GM23338 (cell line): ENCODE measurements around the gene TMEM200A. TPM values are rescaled to one million over a fixed set of nuclear protein-coding genes. Genes with fewer than 3 reads are reported as not detected.

Experiments used
- ATAC-seq: fragments of 200-7000 bp; cut with Tn5 transposase; 3 replicates; pipeline ENCODE4 v1.9.1; 2020
- DNase-seq: peaks from one replicate; pipeline ENCODE4 v3.0.0-alpha.2; 2015; ENCODE audit warnings: low spot score
- H2AFZ ChIP-seq: fragments of 200-600 bp; sonication (generic); 2 replicates; pipeline ENCODE4 v1.8.0; 2016; ENCODE audit warnings: antibody characterized with exemption, mild to moderate bottlenecking, moderate library complexity
- H3F3A ChIP-seq: fragments of 200-600 bp; sonication (generic); replicated peaks from 2 replicates; pipeline ENCODE4 v1.8.0; 2017; ENCODE audit warnings: antibody characterized with exemption, mixed run types, low read depth
- H3K27ac ChIP-seq: fragments of 200-600 bp; sonication (generic); 2 replicates; pipeline ENCODE4 v1.6.1; 2016; ENCODE audit warnings: low read depth
- H3K27me3 ChIP-seq: fragments of 200-600 bp; sonication (generic); 2 replicates; pipeline ENCODE4 v1.8.0; 2016; ENCODE audit warnings: mild to moderate bottlenecking, mixed run types, moderate library complexity; ENCODE audit not compliant: insufficient read depth
- H3K36me3 ChIP-seq: fragments of 200-600 bp; sonication (generic); 2 replicates; pipeline ENCODE4 v1.8.0; 2016; ENCODE audit warnings: mild to moderate bottlenecking; ENCODE audit not compliant: insufficient read depth
- H3K4me1 ChIP-seq: fragments of 200-600 bp; sonication (generic); 2 replicates; pipeline ENCODE4 v1.8.0; 2016; ENCODE audit warnings: mild to moderate bottlenecking, moderate library complexity; ENCODE audit not compliant: insufficient read depth
- H3K4me2 ChIP-seq: fragments of 200-600 bp; sonication (generic); 2 replicates; pipeline ENCODE4 v1.7.1; 2017; ENCODE audit warnings: mixed run types
- H3K4me3 ChIP-seq: fragments of 200-600 bp; sonication (generic); 2 replicates; pipeline ENCODE4 v1.6.1; 2016; ENCODE audit warnings: mixed run types
- H3K79me2 ChIP-seq: fragments of 200-600 bp; sonication (generic); replicated peaks from 2 replicates; pipeline ENCODE4 v1.8.0; 2017; ENCODE audit warnings: mild to moderate bottlenecking; ENCODE audit not compliant: insufficient read depth
- H3K9me2 ChIP-seq: fragments of 200-600 bp; sonication (generic); 2 replicates; pipeline ENCODE4 v1.8.0; 2017; ENCODE audit not compliant: insufficient read depth
- H4K20me1 ChIP-seq: fragments of 200-600 bp; sonication (generic); replicated peaks from 2 replicates; pipeline ENCODE4 v1.8.0; 2017; ENCODE audit warnings: mild to moderate bottlenecking; ENCODE audit not compliant: insufficient read depth
- H3K27ac Mint-ChIP-seq: 2 replicates; pipeline ENCODE4 v1.8.0; 2020; ENCODE audit warnings: inconsistent platforms, mild to moderate bottlenecking, moderate library complexity, mixed read lengths
- H3K27me3 Mint-ChIP-seq: 3 replicates; pipeline ENCODE4 v1.8.0; 2022; ENCODE audit warnings: low read depth, mild to moderate bottlenecking, moderate library complexity, mixed read lengths, inconsistent platforms; ENCODE audit not compliant: insufficient read depth, poor library complexity
- H3K36me3 Mint-ChIP-seq: 3 replicates; pipeline ENCODE4 v1.8.0; 2021; ENCODE audit warnings: low read depth, mild to moderate bottlenecking, inconsistent platforms, moderate library complexity, mixed read lengths
- H3K4me1 Mint-ChIP-seq: 3 replicates; pipeline ENCODE4 v1.8.0; 2020; ENCODE audit warnings: mild to moderate bottlenecking, inconsistent platforms, mixed read lengths
- H3K4me3 Mint-ChIP-seq: 3 replicates; pipeline ENCODE4 v1.8.0; 2021; ENCODE audit warnings: moderate library complexity, mild to moderate bottlenecking, inconsistent platforms, mixed read lengths
- H3K9me3 Mint-ChIP-seq: 3 replicates; pipeline ENCODE4 v1.8.0; 2020; ENCODE audit warnings: moderate library complexity, mild to moderate bottlenecking, inconsistent platforms, mixed read lengths
- POLR2AphosphoS5 ChIP-seq: IDR thresholded peaks from 2 replicates; pipeline ENCODE4 v1.6.1; 2016; ENCODE audit warnings: antibody characterized with exemption, low read depth
- polyA plus RNA-seq: library from polyadenylated mRNA; unstranded; fragments of >200 nt; fragmentation: Nextera tagmentation; extraction: Ambion mirVana; gene quantifications from 2 replicates; pipeline ENCODE4 v1.2.1, GENCODE V29; 2016
- total RNA-seq: library from RNA; depleted of rRNA; stranded (reverse); fragments of >200 nt; shearing (Covaris generic); gene quantifications from 2 replicates; pipeline ENCODE4 v1.2.3, GENCODE V29; 2014
- TF ChIP-seq, protein P1 (sequence below): IDR thresholded peaks from one replicate; pipeline ENCODE4 v1.6.1; 2018; ENCODE audit warnings: antibody characterized with exemption; ENCODE audit not compliant: unreplicated experiment
- TF ChIP-seq, protein P2 (sequence below): fragments of 250-450 bp; sonication (Bioruptor Pico); IDR thresholded peaks from 2 replicates; pipeline ENCODE4 v1.5.0; 2020; ENCODE audit warnings: mild to moderate bottlenecking, moderate library complexity

TMEM200A gene
- total and polyA plus RNA-seq, 2 experiments from 2014 or later, result 7.1 to 22.7 TPM

DNA sequence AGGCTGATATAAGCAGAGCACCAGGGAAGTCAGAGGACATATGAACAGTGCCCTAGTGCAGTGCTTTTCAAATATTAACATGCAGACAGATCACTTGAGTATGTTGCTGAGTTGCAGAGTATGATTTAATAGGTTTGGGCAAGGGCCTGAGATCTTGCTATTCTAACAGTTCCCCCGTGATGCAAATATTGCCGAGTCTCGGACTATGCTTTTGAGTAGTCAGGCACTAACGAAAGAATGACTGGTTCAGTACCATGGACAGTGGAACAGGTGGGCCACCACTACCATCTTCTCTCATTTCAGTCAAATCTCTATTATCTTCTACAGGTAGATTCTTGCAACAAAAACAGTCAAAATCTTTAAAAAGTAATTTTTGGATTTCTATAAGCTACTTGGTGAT lies 3.7 kb upstream of the TMEM200A start:
- Histone ChIP-seq H4K20me1 (no peaks in the 10 kb centered on the region), H3K4me2 (no peak overlapping the region), H3K27ac (no peak overlapping the region), H3K4me1 (peaks cover 16% of the 10 kb centered on the region), H3K4me3 (no peak overlapping the region), H2AFZ (no peak overlapping the region), H3K27me3 (no peaks in the 10 kb centered on the region), H3K79me2 (0 out of 2 replicates have a peak, but pooled peaks cover 10% of the 10 kb centered on the region), H3F3A (no peaks in the 10 kb centered on the region), H3K9me2 (no peaks in the 10 kb centered on the region), H3K36me3 (no peaks in the 10 kb centered on the region)
- Mint-ChIP-seq H3K27ac (no peak overlapping the region), H3K4me3 (no peak overlapping the region), H3K36me3 (peaks cover 21% of the 10 kb centered on the region), H3K27me3 (peaks cover 5% of the 10 kb centered on the region), H3K9me3 (peaks cover 12% of the 10 kb centered on the region; the same call in 2 of the 3 replicates), H3K4me1 (peaks cover 18% of the 10 kb centered on the region)
- no peak for ATAC-seq
- peak; percentile 68 for DNase-seq
- TF ChIP-seq, protein P1, sequence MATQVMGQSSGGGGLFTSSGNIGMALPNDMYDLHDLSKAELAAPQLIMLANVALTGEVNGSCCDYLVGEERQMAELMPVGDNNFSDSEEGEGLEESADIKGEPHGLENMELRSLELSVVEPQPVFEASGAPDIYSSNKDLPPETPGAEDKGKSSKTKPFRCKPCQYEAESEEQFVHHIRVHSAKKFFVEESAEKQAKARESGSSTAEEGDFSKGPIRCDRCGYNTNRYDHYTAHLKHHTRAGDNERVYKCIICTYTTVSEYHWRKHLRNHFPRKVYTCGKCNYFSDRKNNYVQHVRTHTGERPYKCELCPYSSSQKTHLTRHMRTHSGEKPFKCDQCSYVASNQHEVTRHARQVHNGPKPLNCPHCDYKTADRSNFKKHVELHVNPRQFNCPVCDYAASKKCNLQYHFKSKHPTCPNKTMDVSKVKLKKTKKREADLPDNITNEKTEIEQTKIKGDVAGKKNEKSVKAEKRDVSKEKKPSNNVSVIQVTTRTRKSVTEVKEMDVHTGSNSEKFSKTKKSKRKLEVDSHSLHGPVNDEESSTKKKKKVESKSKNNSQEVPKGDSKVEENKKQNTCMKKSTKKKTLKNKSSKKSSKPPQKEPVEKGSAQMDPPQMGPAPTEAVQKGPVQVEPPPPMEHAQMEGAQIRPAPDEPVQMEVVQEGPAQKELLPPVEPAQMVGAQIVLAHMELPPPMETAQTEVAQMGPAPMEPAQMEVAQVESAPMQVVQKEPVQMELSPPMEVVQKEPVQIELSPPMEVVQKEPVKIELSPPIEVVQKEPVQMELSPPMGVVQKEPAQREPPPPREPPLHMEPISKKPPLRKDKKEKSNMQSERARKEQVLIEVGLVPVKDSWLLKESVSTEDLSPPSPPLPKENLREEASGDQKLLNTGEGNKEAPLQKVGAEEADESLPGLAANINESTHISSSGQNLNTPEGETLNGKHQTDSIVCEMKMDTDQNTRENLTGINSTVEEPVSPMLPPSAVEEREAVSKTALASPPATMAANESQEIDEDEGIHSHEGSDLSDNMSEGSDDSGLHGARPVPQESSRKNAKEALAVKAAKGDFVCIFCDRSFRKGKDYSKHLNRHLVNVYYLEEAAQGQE, result peak; percentile 86
- no peak for TF ChIP-seq POLR2AphosphoS5
- TF ChIP-seq, protein P2, sequence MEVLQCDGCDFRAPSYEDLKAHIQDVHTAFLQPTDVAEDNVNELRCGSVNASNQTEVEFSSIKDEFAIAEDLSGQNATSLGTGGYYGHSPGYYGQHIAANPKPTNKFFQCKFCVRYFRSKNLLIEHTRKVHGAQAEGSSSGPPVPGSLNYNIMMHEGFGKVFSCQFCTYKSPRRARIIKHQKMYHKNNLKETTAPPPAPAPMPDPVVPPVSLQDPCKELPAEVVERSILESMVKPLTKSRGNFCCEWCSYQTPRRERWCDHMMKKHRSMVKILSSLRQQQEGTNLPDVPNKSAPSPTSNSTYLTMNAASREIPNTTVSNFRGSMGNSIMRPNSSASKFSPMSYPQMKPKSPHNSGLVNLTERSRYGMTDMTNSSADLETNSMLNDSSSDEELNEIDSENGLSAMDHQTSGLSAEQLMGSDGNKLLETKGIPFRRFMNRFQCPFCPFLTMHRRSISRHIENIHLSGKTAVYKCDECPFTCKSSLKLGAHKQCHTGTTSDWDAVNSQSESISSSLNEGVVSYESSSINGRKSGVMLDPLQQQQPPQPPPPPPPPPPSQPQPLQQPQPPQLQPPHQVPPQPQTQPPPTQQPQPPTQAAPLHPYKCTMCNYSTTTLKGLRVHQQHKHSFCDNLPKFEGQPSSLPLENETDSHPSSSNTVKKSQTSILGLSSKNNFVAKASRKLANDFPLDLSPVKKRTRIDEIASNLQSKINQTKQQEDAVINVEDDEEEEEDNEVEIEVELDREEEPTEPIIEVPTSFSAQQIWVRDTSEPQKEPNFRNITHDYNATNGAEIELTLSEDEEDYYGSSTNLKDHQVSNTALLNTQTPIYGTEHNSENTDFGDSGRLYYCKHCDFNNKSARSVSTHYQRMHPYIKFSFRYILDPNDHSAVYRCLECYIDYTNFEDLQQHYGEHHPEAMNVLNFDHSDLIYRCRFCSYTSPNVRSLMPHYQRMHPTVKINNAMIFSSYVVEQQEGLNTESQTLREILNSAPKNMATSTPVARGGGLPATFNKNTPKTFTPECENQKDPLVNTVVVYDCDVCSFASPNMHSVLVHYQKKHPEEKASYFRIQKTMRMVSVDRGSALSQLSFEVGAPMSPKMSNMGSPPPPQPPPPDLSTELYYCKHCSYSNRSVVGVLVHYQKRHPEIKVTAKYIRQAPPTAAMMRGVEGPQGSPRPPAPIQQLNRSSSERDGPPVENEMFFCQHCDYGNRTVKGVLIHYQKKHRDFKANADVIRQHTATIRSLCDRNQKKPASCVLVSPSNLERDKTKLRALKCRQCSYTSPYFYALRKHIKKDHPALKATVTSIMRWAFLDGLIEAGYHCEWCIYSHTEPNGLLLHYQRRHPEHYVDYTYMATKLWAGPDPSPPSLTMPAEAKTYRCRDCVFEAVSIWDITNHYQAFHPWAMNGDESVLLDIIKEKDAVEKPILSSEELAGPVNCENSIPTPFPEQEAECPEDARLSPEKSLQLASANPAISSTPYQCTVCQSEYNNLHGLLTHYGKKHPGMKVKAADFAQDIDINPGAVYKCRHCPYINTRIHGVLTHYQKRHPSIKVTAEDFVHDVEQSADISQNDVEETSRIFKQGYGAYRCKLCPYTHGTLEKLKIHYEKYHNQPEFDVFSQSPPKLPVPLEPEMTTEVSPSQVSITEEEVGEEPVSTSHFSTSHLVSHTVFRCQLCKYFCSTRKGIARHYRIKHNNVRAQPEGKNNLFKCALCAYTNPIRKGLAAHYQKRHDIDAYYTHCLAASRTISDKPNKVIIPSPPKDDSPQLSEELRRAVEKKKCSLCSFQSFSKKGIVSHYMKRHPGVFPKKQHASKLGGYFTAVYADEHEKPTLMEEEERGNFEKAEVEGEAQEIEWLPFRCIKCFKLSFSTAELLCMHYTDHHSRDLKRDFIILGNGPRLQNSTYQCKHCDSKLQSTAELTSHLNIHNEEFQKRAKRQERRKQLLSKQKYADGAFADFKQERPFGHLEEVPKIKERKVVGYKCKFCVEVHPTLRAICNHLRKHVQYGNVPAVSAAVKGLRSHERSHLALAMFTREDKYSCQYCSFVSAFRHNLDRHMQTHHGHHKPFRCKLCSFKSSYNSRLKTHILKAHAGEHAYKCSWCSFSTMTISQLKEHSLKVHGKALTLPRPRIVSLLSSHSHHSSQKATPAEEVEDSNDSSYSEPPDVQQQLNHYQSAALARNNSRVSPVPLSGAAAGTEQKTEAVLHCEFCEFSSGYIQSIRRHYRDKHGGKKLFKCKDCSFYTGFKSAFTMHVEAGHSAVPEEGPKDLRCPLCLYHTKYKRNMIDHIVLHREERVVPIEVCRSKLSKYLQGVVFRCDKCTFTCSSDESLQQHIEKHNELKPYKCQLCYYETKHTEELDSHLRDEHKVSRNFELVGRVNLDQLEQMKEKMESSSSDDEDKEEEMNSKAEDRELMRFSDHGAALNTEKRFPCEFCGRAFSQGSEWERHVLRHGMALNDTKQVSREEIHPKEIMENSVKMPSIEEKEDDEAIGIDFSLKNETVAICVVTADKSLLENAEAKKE, result 0 out of 2 replicates have a peak, but pooled peaks have one; percentile 13
